ENCODE results near the gene DGCR8.

Gene DGCR8

GRCh38 chr22:20128619-20128901, 48.5 kb downstream of the DGCR8 start:
- no peak for DNase-seq

- no peak for DNase-seq
These were observed 49.1 kb downstream of the DGCR8 start for GRCh38 chr22:20128902-20129746.

GRCh38 chr22:20129747-20130014, 49.6 kb downstream of the DGCR8 start:
- DNase-seq = no peak

GRCh38 chr22:20130319-20130718, 50.3 kb downstream of the DGCR8 start:
- DNase-seq = no peak

- DNase-seq = no peak
These were observed 50.9 kb downstream of the DGCR8 start for GRCh38 chr22:20130731-20131596.

- no peak for DNase-seq
These were observed 51.5 kb downstream of the DGCR8 start, which contains the start of gene ZDHHC8 for GRCh38 chr22:20131597-20131858. ZDHHC8 (plus strand) TSS chr22:20131804; CDS start chr22:20131948, 144 bp downstream.

- DNase-seq = no peak
These were observed 52.0 kb downstream of the DGCR8 start for GRCh38 chr22:20131859-20132685.

GRCh38 chr22:20132686-20133246, 52.7 kb downstream of the DGCR8 start:
- no peak for DNase-seq

GRCh38 chr22:20133930-20134549, 54.0 kb downstream of the DGCR8 start:
- no peak for DNase-seq

- no peak for DNase-seq
These were observed 55.2 kb downstream of the DGCR8 start for GRCh38 chr22:20135265-20135664.

GRCh38 chr22:20135806-20136602, 56.0 kb downstream of the DGCR8 start:
- DNase-seq = no peak

- DNase-seq = no peak
These were observed 56.5 kb downstream of the DGCR8 start for GRCh38 chr22:20136603-20136873.

GRCh38 chr22:20137113-20137512, 57.1 kb downstream of the DGCR8 start:
- no peak for DNase-seq

- DNase-seq = no peak
These were observed 57.8 kb downstream of the DGCR8 start for GRCh38 chr22:20137671-20138416.

GRCh38 chr22:20138417-20138738, 58.3 kb downstream of the DGCR8 start:
- no peak for DNase-seq

GRCh38 chr22:20138868-20139267, 58.8 kb downstream of the DGCR8 start:
- no peak for DNase-seq

- DNase-seq = no peak
These were observed 59.5 kb downstream of the DGCR8 start for GRCh38 chr22:20139391-20140106.

- DNase-seq = no peak
These were observed 60.0 kb downstream of the DGCR8 start for GRCh38 chr22:20140107-20140445.

GRCh38 chr22:20140521-20140964, 60.5 kb downstream of the DGCR8 start:
- no peak for DNase-seq

GRCh38 chr22:20141186-20142077, 61.4 kb downstream of the DGCR8 start:
- DNase-seq = no peak

Measured in NCI-H1048 (cell line).